GM19023 (cell line): ENCODE data around the gene LMX1A.
A peak's percentile ranks its signal among the peaks of the same experiment; 100 is the strongest.

Experiments
- ATAC-seq: cut with Tn5 transposase; IDR thresholded peaks from one replicate; pipeline ENCODE4 v1.9.1; 2021; ENCODE audit warnings: mild to moderate bottlenecking, moderate library complexity; ENCODE audit not compliant: unreplicated experiment

Gene LMX1A

DNA sequence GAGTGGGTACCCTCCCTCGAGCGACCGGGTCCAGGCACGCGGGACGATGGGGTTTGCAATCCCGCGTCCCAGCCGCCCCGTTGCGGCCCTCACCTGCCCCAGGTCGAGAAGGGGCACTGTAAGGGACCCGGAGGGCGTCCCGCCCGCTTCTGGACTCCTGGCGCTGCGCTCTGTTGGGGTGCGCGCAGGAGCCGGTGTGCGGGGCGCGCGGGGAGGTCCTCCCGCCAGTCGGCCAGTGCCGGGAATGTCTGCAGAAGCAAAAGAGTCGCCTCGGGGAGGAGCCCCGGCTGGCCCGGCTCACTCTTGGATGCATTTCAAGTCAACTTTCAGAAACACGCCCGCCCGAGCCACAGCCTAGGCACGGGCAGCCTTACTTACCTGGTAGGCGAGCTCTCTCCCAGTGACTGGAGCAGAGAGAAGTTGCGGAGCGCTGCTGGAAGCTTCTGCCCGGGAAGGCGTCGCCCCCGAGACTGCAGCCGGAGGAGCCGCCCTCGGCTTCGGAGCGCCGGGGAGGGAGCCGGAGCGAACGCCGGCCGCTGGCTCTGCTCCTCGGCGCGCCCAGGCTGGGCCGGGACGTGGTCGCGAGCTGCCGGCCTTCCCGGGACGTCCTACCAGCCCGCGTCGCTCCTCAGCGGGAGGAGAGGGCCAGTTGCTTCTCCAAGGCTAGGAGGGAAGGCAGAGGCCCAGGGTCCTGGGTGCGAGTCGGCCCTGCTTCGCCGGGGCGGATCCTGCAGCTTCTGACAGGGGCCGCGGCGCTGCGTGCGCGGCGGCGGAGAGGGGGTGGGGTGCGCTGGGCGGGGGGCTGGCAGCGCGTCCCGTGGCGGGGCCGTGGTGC lies at the start of gene LMX1A:
TSS of gene LMX1A (minus strand) at position 739 of the 835 bp plus-strand sequence. CDS start 1,156 bp downstream, outside the sequence.
- ATAC-seq = no peak

DNA sequence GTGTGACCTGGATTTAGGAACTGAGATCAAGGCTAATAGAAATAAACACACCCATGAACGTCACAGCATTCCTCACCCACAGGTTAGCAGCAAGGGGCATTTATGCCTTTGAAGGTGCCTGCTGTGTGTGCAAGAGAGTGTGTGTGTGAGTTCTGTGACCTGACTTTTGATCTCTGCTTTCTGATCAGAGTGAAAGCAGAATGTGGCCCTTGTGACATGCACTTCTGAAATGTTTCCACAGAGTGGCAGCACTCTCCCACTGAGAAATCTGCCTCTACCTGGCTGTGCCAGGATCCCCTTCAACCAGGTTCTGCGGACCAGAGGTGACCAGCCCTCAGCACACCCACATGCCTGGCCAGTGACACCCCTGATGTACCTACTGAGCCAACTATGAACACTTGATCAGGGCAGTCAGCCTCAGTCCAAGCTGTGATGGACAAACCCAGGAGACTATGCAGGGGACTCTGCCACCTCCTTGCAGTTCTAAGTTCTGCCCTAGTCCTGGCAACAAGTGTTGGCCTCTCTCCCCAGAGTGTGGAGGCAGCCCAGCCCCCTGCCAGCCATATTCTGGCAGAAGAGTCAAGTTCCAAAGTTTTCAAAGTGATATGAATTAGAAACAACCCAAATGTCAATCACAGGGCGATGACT lies 47.4 kb upstream of the LMX1A start:
- peak; percentile 69 for ATAC-seq

DNA sequence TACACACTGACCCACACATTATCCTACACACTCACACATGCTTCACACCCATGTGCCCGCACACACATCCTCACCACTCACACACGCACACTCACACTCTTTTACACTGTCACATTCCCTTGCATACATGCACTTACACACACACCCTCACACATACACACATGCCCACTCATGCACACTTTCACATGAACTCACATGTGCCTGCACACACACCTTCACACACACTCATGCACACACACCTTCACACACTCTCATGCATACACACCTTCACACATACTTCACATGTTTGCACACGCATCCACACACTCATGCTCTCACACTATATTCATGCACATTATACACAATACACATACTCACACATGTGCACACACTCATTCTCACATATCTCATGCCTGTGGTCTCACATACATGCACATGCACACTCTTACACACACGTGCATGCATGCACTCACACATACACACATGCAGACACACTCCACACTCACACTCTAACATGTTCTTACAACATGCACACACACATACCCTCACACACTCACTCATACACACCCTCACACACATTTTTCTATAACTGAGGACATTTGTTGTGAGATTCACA lies 46.1 kb upstream of the LMX1A start:
- ATAC-seq = no peak

DNA sequence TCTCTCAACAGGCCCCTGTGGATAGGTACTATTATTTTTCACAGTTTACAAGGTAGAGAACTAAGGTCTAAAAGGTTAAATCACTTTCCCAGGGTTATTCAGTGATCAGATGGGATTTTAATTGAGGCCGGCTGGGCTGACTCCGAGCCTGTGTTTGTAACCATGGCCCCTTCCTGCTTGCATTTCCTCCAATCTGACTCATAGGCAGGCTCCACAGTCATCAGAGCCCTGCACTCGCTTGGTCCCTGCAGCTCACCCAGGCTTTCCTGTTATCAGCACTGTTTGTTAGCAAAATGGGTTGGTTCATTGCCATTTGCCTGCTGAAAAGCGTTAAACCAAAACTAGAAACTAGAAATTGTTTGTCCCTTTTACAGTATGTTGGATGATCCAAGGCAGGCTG lies 41.4 kb upstream of the LMX1A start:
- no peak for ATAC-seq

DNA sequence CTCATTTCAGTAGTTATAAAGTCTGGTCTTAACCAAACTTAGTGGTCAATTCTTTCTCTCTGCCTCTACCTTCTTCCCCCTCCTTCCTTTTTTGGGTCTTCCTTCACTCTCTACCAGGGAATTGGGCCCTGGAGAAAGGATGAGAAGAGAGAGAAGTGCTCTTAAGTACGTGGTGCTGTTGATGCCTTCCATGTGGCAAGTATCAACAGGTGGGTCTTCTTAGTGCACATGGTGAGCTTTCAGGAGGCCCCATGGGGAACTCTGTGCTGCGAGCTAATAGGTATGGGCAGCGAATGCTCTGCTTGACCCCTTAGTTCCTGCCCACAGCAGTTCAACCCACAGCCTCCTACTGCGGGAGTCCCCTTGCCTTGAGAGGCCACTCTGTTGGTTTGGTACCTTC lies 39.4 kb upstream of the LMX1A start:
- no peak for ATAC-seq

DNA sequence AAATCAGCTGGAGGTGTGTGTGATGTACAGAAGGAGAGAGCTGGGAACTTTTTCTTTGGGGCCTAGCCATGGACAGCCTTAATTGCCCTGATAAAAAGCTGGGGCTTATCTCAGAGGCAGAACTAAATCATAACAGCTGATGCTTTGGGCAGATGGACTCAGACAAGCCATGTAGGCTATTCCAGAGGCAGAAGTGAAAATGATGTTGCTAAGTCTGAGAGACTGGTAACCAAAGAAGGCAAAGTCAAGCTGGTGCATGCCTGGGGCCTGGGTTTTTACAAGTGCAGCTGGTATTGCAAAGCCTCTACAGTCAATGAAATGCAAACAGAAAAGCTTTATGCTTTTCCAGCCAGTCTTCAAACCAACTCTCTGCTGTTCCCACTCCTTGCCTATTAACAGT lies 39.0 kb upstream of the LMX1A start:
- ATAC-seq = no peak

DNA sequence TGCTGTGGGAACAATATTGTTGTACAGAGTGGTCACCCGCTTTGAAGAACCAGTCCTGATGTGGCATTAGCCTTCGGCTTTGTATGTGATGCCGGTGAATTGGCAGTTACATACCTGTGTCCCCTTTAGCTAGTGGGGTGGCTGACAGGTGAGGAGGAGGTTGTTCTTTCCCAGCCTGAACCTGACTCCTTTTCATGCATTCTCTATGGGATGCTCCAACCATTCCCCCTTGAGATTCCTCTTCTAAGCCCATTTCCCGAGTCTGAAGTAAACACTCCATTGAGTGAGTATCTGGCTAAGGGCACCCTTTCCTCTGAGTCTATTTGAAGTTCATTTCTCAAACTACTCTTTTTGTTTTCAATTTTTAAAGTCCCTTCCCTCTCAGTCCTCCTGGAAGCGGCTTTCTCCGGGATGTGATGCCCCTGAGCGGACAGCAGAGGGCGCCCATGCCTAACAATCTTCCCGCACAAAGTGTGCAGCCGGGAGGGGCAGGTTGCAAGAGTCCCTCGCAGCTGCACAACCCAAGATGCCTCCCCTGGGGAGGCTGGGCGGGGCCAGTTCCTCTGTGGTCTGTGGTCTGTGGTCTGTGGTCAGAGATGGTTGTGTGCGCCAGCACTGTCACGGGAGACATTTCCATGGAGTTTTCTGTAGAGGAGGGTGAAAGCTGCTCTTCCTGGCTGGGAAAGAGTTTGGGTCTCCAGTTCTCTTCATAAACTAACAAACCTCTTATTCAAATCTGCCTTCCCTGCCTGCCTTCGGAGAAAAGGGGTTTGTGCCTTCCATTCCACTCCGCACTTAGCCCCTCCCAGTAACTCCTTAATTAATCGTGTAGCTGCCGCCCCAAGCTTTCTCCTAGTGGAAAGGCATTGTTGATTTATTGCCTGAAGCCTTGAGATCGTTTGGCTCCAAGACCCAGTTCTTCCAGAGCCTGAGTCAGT lies 36.4 kb upstream of the LMX1A start:
- ATAC-seq = peak; percentile 97

DNA sequence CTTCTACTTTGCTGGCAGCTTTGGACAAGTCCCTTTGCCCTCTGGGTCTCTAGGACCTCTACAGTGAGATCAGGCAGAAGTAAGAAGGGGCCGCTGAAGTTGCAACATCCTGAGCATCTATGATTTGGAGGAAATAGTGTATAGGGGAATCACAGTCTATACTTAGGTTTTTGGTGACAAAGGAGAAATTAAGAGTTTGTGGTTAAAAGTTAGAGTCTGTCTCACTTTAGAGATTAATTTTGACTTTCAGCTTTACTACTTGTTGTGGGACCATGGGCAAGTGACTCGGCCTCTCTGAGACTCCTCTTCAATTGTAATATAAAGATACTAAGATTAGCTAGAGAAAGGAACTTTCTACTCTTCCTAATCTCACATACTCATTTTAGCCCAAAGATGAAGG lies 33.1 kb upstream of the LMX1A start:
- ATAC-seq = no peak

DNA sequence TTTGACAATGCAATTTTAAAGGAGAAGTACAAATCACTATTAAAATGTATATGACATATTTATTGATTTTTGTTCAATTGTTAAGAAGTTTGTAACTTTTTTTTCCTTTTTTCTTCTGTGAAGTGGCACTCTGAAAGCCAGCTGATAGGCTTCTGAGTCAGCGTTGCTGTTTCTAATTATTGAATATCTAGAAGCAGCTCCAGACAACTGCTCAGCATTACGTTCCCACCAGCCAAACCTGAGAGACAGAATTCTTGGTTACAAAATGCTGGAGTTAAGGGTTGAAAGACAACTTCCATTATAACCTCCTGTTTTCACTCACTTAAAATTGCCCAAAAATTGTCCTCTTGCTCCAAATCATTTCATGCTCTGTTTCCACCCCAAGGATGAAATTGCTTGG lies 31.4 kb upstream of the LMX1A start:
- ATAC-seq = no peak

DNA sequence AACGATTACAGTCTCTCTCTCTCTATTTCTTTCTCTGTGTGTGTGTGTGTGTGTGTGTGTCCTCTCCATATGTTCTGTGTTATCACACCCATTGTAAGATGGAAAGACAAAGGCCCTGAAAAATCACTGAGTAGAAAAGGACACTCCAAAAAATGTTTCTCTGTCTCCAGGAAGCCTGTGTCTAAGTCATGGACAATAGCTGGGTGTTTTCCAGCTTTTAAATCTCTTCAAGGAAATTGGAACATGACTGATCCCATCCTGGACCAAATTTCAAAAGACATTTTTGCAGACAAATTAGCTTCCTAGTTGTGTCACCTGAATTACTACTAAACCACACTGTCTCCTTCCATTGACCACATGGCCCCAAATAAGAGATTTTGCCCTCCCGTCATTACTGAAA lies 31.0 kb upstream of the LMX1A start:
- ATAC-seq = no peak

DNA sequence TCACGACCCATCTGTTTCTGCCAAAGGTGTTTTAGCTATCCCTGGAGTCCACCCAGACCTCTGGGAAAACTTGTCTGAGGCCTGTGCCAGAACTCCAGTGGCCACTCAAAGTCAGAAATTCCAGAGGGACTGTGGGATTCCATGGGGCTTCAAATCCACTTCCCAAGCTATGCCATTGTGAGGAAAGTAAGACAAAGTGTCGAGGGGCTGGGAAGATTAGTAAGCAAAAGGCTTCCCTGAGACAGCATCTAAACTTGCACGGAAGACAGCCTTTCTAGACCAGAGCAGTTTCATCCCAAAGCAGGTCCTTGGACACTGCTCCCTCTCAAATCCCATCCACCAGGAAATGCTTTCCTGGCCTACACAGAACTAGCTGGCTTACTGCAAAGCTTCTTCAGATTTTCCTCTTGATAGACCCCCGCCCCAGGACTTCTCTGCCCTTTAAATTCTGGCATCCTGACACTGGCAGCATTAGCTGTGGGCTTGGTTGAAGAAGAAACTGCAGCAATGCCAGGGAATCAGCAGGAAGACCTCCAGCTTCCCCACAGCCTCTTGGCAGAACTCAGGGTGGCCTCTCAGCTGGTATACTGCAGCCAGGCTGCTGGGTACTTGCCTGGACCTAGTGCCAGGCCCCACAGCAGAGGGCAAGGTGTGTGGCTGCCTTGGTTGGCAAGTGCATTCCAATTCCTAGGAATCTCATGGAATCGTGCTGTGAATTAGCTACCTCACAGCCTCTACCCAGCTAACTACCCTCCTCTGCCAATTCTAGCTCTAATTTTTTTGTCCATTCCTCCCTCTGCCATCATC lies 27.3 kb upstream of the LMX1A start:
- no peak for ATAC-seq

DNA sequence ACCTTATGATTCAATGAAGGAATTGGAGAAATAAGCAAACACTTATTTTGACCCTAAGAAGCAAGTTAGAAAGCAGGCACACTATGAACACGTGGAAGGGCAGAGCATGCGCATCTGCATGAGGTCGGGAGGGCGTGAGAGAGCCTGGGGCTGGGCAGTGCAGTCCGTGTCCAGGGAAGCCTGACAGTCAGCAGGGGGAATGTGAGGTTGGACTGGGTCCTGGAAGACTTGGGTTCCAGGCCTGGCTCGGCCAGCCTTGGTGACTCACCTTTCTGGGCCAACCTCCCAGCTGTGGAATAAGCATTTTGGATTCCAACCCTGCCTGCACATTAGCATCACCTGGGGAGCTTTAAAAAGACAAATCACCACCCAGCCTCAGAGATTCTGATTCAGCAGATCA lies 26.6 kb upstream of the LMX1A start:
- no peak for ATAC-seq

DNA sequence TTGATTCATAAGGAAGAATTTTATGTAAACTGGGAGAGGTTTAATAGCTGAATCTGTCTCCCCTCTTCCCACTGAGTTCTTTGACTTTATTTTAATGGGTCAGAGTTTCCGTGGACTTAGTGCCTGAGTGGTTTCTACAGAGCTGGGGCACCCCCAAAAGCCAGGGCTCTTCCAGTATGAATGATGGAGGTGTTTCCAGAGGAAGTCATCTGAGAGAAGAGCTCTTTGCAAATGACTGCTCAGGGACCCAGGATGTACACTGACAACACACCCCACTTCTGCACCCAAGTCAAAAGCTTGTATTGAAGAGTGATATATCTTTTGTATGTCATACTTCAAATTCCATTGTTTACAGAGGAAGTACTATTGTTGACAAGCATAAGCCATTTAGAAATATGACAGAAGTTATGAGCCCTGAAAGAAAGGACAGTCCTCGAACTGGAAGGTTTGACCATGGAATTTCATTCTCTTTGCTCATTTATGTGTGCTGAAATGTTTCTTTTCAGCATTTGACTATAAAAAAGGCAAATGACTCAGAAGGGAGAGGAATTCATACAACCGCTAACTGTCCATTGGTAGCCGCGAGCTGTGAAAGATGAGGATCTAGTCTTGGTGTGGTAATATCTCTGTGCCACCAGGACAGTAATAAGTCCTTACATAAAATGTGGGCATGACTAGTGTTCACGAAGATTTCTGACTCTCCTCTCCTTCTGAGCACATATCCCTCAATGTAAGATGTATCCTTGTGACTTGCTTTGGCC lies 25.4 kb upstream of the LMX1A start:
- ATAC-seq = no peak

DNA sequence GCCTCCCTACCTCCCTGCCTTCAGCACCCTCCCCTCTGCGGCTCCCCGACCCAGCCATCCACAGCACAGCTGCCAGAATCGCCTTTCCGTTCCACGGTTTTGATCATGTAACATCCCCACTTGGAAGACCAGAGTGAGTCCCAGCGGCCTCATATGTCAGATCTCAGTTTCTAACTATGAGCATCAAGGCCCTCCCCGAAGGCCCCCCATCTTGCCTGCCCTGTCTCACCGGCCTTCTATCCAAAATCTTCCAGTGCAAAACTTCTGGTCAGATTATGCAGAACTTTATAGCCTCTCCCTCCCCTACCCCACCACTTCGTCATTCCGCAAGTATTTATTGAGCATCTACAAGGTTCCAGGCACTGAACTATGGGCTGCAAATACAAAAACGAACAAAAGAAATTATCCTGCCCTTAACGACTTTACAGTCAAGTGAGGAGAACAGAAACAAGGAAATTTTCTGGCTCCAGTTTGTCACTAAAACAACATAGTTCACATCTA lies 20.3 kb upstream of the LMX1A start:
- no peak for ATAC-seq

DNA sequence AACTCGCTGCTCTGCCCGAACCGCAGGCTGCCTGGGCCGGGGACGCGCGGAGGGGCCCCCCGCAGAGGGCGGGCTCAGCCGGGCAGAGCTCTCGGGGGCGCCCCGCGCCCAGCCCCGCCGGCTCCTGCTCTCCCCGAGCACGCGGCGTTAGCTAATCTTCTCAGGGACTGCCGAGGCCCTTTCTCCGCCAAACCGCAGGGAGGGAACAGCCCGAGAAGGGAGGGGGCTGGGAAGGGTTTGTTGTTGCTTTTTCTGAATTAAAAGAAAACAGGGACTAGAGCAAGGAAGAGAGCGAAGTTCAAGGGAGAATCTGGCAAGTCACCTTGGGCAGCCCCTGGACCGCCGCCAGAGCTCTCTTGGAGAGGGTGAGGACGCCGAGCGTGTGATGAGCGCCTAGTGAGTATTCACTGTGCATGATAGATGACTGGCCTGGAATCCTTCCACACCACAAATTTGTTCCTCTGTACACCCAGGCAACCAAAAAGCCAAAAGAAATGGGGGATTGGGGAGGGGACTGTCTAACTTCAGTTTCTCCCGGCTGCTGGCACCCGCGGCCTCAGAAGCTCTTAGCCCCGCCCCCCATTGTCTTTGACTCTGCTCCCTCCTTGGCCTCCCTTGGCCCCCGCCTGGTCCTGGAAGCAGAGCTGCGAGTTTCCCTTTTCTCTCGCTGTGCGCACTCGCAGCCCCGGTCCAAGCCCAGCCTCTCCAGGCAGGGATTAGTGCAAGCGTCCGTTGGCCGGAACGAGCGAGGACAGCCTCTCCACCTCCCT lies 19.7 kb upstream of the LMX1A start:
- ATAC-seq = no peak

DNA sequence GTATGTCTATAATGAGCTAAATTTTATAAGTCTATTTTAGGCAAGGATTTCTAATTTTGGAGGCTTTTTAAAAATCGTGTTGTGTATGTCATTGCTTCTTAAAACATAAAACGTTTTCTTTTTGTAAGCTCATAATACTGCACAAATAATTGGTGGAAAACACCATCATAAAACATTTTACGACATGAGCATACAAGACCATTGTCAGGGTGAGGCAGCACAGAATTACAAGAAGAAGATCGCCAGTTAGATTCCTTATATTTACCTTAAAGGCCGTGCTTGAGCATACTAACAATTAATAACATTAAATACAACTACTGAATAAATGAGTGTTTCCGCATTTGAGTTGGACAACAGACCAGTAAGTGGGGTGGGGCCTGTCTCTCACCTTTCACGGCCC lies 19.1 kb upstream of the LMX1A start:
- ATAC-seq = no peak

DNA sequence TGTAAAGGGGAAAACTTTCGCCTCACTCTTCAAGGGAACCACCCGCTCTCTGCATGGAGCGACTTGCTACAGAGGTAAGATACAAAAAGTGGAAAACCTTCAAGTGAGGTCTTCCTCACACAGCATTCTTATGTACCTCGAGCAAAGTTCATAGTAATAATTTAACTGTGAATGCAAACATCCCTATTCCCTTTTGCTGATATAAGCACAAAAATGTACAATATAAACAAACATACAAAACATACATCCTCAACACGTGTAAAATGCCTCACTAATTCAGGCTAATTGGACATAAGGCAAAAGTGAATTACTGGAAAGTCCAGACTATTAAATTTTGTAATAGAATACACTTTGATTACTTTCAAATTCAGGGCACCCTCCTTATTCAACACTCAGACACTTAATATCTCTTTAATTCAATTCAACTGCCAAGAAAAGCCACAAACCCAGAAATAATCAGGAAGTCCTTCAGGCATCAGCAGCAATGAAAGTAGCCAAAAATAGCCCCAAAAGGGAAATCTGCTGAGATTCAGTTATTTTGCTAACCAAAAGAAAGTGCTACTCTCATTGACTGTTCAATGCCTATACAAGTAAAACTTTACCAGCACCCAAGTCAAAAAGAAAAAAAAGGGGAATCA lies 15.2 kb upstream of the LMX1A start:
- no peak for ATAC-seq

DNA sequence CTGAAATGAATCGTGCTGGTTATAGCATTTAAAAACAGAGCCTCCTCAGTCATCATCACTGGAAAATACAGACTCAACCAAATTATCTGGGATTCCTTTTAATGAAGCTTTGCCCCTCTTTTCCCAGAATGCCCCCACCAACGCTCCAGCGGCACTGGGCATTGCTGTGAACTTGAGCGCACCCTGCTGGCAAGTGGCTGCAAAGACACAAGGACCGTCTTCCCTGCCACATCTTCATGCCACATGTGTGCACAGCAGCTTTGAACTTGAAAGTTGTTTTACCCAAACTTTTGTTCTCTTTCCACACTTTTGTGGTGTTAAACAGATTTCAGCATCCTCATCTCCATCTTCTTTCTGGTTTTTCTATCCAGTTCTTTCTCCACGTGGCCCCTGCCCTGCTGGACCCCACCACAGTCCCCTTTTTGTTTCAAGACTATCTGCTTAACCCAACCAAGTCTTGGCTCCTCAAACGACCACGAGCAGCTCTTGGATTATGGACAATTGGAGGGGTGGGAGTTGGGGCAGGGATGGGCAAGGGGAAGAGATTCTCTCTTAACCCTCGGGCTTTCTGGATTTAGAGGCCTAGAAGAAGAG lies 12.8 kb upstream of the LMX1A start:
- ATAC-seq = peak; percentile 68
